H1 (cell line): ENCODE results near the gene HPCAL4. TPM values are rescaled to one million over a fixed set of nuclear protein-coding genes. Genes with fewer than 3 reads are reported as not detected.

Experiments
- CTCF ChIA-PET: fragments of 300-600 bp; sonication (Branson Sonifier 250); formaldehyde crosslinking; loops from one replicate; lab custom pipeline; 2021; ENCODE audit not compliant: partially characterized antibody; lab: Charles Lee
- POLR2A ChIA-PET: fragments of 300-600 bp; sonication (Branson Sonifier 250); formaldehyde crosslinking; loops from one replicate; lab custom pipeline; 2021; ENCODE audit warnings: inconsistent platforms; ENCODE audit not compliant: partially characterized antibody; lab: Charles Lee
- DNase-seq, 2 experiments: peaks; one replicate each; pipeline versions ENCODE4 v3.0.0 to v3.0.0-alpha.2; 2010 to 2022; ENCODE audit warnings: low spot score in 2 of 2, low read depth in 1 of 2, mixed read lengths in 1 of 2
- FAIRE-seq: peaks from 2 replicates; lab custom pipeline; 2011; peaks lifted over from hg19 to GRCh38; lab: Jason Lieb, UNC
- H2AFZ ChIP-seq: 2 replicates; pipeline ENCODE4 v1.8.1; 2012; ENCODE audit warnings: low read length, inconsistent platforms
- H2AK5ac ChIP-seq: 2 replicates; pipeline ENCODE4 v1.6.1; 2013; ENCODE audit warnings: low read depth, low read length
- H2BK120ac ChIP-seq: replicated peaks from 2 replicates; pipeline ENCODE3; 2013; ENCODE audit warnings: low read depth, low read length, inconsistent platforms
- H2BK12ac ChIP-seq: 2 replicates; pipeline ENCODE4 v1.6.1; 2013; ENCODE audit warnings: low read depth, low read length
- H2BK15ac ChIP-seq: 2 replicates; pipeline ENCODE4 v1.6.1; 2013; ENCODE audit warnings: low read length
- H2BK20ac ChIP-seq: 2 replicates; pipeline ENCODE4 v1.6.1; 2013; ENCODE audit warnings: low read length
- H2BK5ac ChIP-seq: 2 replicates; pipeline ENCODE4 v1.6.1; 2013; ENCODE audit warnings: low read depth, low read length
- H3K14ac ChIP-seq: 2 replicates; pipeline ENCODE4 v1.6.1; 2013; ENCODE audit warnings: inconsistent platforms; ENCODE audit not compliant: insufficient read length
- H3K18ac ChIP-seq: 2 replicates; pipeline ENCODE4 v1.6.1; 2013; ENCODE audit warnings: low read length; ENCODE audit errors: extremely low read depth
- H3K23ac ChIP-seq: 2 replicates; pipeline ENCODE4 v1.6.1; 2013; ENCODE audit warnings: inconsistent platforms; ENCODE audit not compliant: insufficient read length
- H3K23me2 ChIP-seq: 2 replicates; pipeline ENCODE4 v1.6.1; 2013; ENCODE audit warnings: low read depth, low read length
- H3K27ac ChIP-seq: 2 replicates; pipeline ENCODE4 v1.6.1; 2011; ENCODE audit warnings: low read depth, low read length, inconsistent platforms
- H3K27me3 ChIP-seq, 4 experiments: replicated peaks in 1 of 4; 1 replicate in 1 of 4; 2 replicates in 3 of 4; pipeline versions ENCODE4 v1.6.1 to v1.8.1; 2011 to 2013; ENCODE audit warnings: low read length in 3 of 4, mild to moderate bottlenecking in 3 of 4, inconsistent platforms in 2 of 4, mixed read lengths in 2 of 4, moderate library complexity in 1 of 4; ENCODE audit not compliant: control insufficient read depth in 3 of 4, insufficient read depth in 3 of 4; ENCODE audit errors: extremely low read depth in 1 of 4
- H3K36me3 ChIP-seq, 4 experiments: 2 replicates each; pipeline versions ENCODE4 v1.6.1 to v1.8.1; 2011 to 2013; ENCODE audit warnings: mild to moderate bottlenecking in 4 of 4, low read length in 3 of 4, moderate library complexity in 2 of 4, control low read depth in 1 of 4, inconsistent platforms in 1 of 4; ENCODE audit not compliant: insufficient read depth in 4 of 4, control insufficient read depth in 2 of 4
- H3K4ac ChIP-seq: replicated peaks from 2 replicates; pipeline ENCODE3; 2013; ENCODE audit warnings: low read length, low read depth, mixed read lengths, inconsistent platforms; ENCODE audit not compliant: insufficient read length
- H3K4me1 ChIP-seq, 4 experiments: replicated peaks in 1 of 4; 1 replicate in 1 of 4; 2 replicates in 3 of 4; pipeline versions ENCODE4 v1.6.1 to v1.8.1; 2011 to 2013; ENCODE audit warnings: low read length in 3 of 4, inconsistent platforms in 2 of 4, mixed read lengths in 1 of 4; ENCODE audit not compliant: insufficient read depth in 4 of 4, control insufficient read depth in 3 of 4
- H3K4me2 ChIP-seq, 2 experiments: 2 replicates each; pipeline versions ENCODE4 v1.6.1 to v1.8.1; 2011 to 2013; ENCODE audit warnings: low read depth in 2 of 2, low read length in 2 of 2, control low read depth in 1 of 2, inconsistent platforms in 1 of 2, mild to moderate bottlenecking in 1 of 2; ENCODE audit not compliant: insufficient read depth in 1 of 2
- H3K4me3 ChIP-seq, 4 experiments: fragments of 200-600, 300-600 bp in 1 of 4; sonication (generic), shearing (Covaris generic), sonication (Bioruptor Twin) in 1 of 4; 2 replicates each; pipeline versions ENCODE4 v1.5.1 to v1.8.1; 2011 to 2016; ENCODE audit warnings: low read length in 4 of 4, low read depth in 3 of 4, control low read depth in 2 of 4, inconsistent platforms in 2 of 4, mild to moderate bottlenecking in 2 of 4, mixed read lengths in 1 of 4, moderate library complexity in 1 of 4; ENCODE audit not compliant: insufficient read depth in 2 of 4; ENCODE audit errors: extremely low read depth in 1 of 4
- H3K56ac ChIP-seq: replicated peaks from 2 replicates; pipeline ENCODE3; 2013; ENCODE audit warnings: low read depth, mild to moderate bottlenecking, mixed read lengths, low read length, inconsistent platforms; ENCODE audit not compliant: insufficient read length
- H3K79me1 ChIP-seq: 2 replicates; pipeline ENCODE4 v1.6.1; 2013; ENCODE audit warnings: low read depth, low read length, control low read depth
- H3K79me2 ChIP-seq, 2 experiments: 2 replicates each; pipeline versions ENCODE4 v1.6.1 to v1.8.1; 2012 to 2013; ENCODE audit warnings: low read length in 2 of 2, mild to moderate bottlenecking in 2 of 2, inconsistent platforms in 1 of 2; ENCODE audit not compliant: insufficient read depth in 2 of 2, control insufficient read depth in 1 of 2
- H3K9ac ChIP-seq, 4 experiments: replicated peaks in 1 of 4; 1 replicate in 1 of 4; 2 replicates in 3 of 4; pipeline versions ENCODE4 v1.6.1 to v1.8.1; 2011 to 2013; ENCODE audit warnings: low read depth in 3 of 4, low read length in 3 of 4, control low read depth in 2 of 4, mild to moderate bottlenecking in 2 of 4, moderate library complexity in 2 of 4, inconsistent platforms in 1 of 4; ENCODE audit errors: extremely low read depth in 1 of 4
- H3K9me3 ChIP-seq, 2 experiments: 2 replicates each; pipeline versions ENCODE4 v1.6.1 to v1.8.1; 2012 to 2013; ENCODE audit warnings: mild to moderate bottlenecking in 2 of 2, moderate library complexity in 2 of 2, control low read depth in 1 of 2, inconsistent platforms in 1 of 2, low read depth in 1 of 2, low read length in 1 of 2, mixed read lengths in 1 of 2; ENCODE audit not compliant: insufficient read depth in 2 of 2
- H4K20me1 ChIP-seq, 2 experiments: replicated peaks in 1 of 2; 2 replicates each; pipeline versions ENCODE3 to v1.8.1; 2011 to 2013; ENCODE audit warnings: inconsistent platforms in 2 of 2, low read length in 2 of 2, mild to moderate bottlenecking in 1 of 2; ENCODE audit not compliant: insufficient read depth in 2 of 2, control insufficient read depth in 1 of 2
- H4K5ac ChIP-seq: 2 replicates; pipeline ENCODE4 v1.6.1; 2013; ENCODE audit warnings: low read length, low read depth, mixed read lengths, inconsistent platforms; ENCODE audit not compliant: insufficient read length
- H4K8ac ChIP-seq: 2 replicates; pipeline ENCODE4 v1.8.0; 2013; ENCODE audit warnings: mild to moderate bottlenecking, moderate library complexity, low read length, inconsistent platforms; ENCODE audit not compliant: insufficient read depth; ENCODE audit errors: extremely low read depth
- H4K91ac ChIP-seq: replicated peaks from 2 replicates; pipeline ENCODE3; 2013; ENCODE audit warnings: low read length, mixed read lengths, inconsistent platforms; ENCODE audit not compliant: insufficient read length
- ATF2 ChIP-seq: IDR thresholded peaks from 2 replicates; pipeline ENCODE4 v1.6.1; 2012; ENCODE audit warnings: low read length, inconsistent platforms
- BCL11A ChIP-seq, 2 experiments: IDR thresholded peaks; one replicate each; pipeline ENCODE4 v1.6.1; 2011; ENCODE audit warnings: low read depth in 2 of 2, low read length in 2 of 2, mild to moderate bottlenecking in 2 of 2
- CTBP2 ChIP-seq: IDR thresholded peaks from 2 replicates; pipeline ENCODE4 v1.7.0; 2011; ENCODE audit warnings: borderline replicate concordance, mild to moderate bottlenecking, moderate library complexity, mixed read lengths, low read length; ENCODE audit not compliant: insufficient read depth, insufficient read length
- EZH2 ChIP-seq: fragments of 200-600 bp; sonication (generic); IDR thresholded peaks from 2 replicates; pipeline ENCODE4 v1.7.1; 2012; ENCODE audit warnings: low read depth, mild to moderate bottlenecking, moderate library complexity, low read length, inconsistent platforms; ENCODE audit not compliant: severe bottlenecking
- HDAC2 ChIP-seq, 2 experiments: fragments of 300-600 bp in 1 of 2; sonication (generic) in 1 of 2; IDR thresholded peaks; 2 replicates each; pipeline ENCODE4 v1.6.1; 2011 to 2012; ENCODE audit warnings: low read depth in 2 of 2, low read length in 2 of 2, mild to moderate bottlenecking in 2 of 2, moderate library complexity in 2 of 2, borderline replicate concordance in 1 of 2, inconsistent platforms in 1 of 2
- KDM1A ChIP-seq: fragments of 200-600, 300-600 bp; sonication (generic); IDR thresholded peaks from 2 replicates; pipeline ENCODE4 v1.7.1; 2016; ENCODE audit warnings: mild to moderate bottlenecking, low read length, borderline replicate concordance
- POLR2AphosphoS5 ChIP-seq: IDR thresholded peaks from 2 replicates; pipeline ENCODE4 v1.6.1; 2011; ENCODE audit warnings: low read depth, low read length
- POU5F1 ChIP-seq: IDR thresholded peaks from 2 replicates; pipeline ENCODE4 v1.6.1; 2011; ENCODE audit warnings: low read depth, mild to moderate bottlenecking, low read length, moderate library complexity
- TCF12 ChIP-seq: IDR thresholded peaks from 2 replicates; pipeline ENCODE4 v1.6.1; 2011; ENCODE audit warnings: low read depth, mild to moderate bottlenecking, low read length
- ZNF274 ChIP-seq: IDR thresholded peaks from 2 replicates; pipeline ENCODE4 v1.7.0; 2012; ENCODE audit warnings: low read length, borderline replicate concordance; ENCODE audit errors: extremely low read depth
- WGBS, 2 experiments: shearing (Covaris generic) in 1 of 2; methylation state at CpG; one replicate each; pipeline versions ENCODE4 v1.1.6 to v1.1.7; 2013 to 2015; ENCODE audit warnings: low lambda C conversion rate in 2 of 2, mixed read lengths in 2 of 2, inconsistent platforms in 1 of 2, low coverage in 1 of 2, missing lambda C conversion rate in 1 of 2; ENCODE audit not compliant: insufficient replicate concordance in 2 of 2, insufficient coverage in 1 of 2, insufficient read length in 1 of 2; ENCODE audit errors: extremely low coverage in 1 of 2, missing lambda C conversion rate in 1 of 2; 5-methylcytosine and 5-hydroxymethylcytosine counted together
- polyA plus RNA-seq, 7 experiments: library from polyadenylated mRNA; depleted of rRNA in 3 of 7; stranded (reverse) in 5 of 7; unstranded in 2 of 7; fragments of >200 nt in 5 of 7; fragments of 200-250 nt in 2 of 7; gene quantifications; 1 replicate in 5 of 7; 2 replicates in 1 of 7; 4 replicates in 1 of 7; pipeline versions ENCODE4 v1.2.1 to v1.2.3, GENCODE V29; 2011 to 2013; ENCODE audit warnings: missing spikeins in 2 of 7, mixed read lengths in 2 of 7
- total RNA-seq: library from RNA; stranded (reverse); fragmentation: NEBNext Ultra II Directional; extraction: Animal tissue kit (Norgen Biotek cat#: 25700); gene quantifications from 2 replicates; pipeline ENCODE4 v1.2.1, GENCODE V29; 2021

Gene HPCAL4
- total and polyA plus RNA-seq, 2 of the 8 experiments (the other 6 are each of a cell fraction or from before 2014, with no cell fraction given): 0.54 to 0.74 TPM

GRCh38 chr1:39711966-39712340 lies 20.7 kb upstream of the HPCAL4 start:
- H2BK12ac ChIP-seq: no peak overlapping the region
- no peak overlapping the region for H3K23ac ChIP-seq
- WGBS, 2 experiments: 12% methylated on average over 6 of the region's 6 CpGs; no CpG with 5 or more reads in 1 of the 2 experiments
- no peak overlapping the region for H3K14ac ChIP-seq
- no peak overlapping the region for H2AK5ac ChIP-seq
- no peaks in the 10 kb centered on the region for H3K79me2 ChIP-seq
- H3K9me3 ChIP-seq: no peaks in the 10 kb centered on the region
- H3K23me2 ChIP-seq: no peaks in the 10 kb centered on the region
- H2BK15ac ChIP-seq: no peak overlapping the region
- no peak overlapping the region for H4K8ac ChIP-seq
- H3K36me3 ChIP-seq: no peaks in the 10 kb centered on the region
- H2BK5ac ChIP-seq: no peak overlapping the region
- no peaks in the 10 kb centered on the region for H3K79me1 ChIP-seq
- H2BK20ac ChIP-seq: no peak overlapping the region
- H3K4me1 ChIP-seq: peaks cover 3 to 15% (median 4%) of the 10 kb centered on the region in 4 experiments; a peak in 5 of 7 replicates
- no peak overlapping the region for H2BK120ac ChIP-seq
- H4K5ac ChIP-seq: no peak overlapping the region
- DNase-seq: peak in 1 of 2 experiments; percentile 57
- H3K4me3 ChIP-seq: no peak overlapping the region
- H3K56ac ChIP-seq: no peak overlapping the region
- FAIRE-seq: peak; percentile 82
- H3K4me2 ChIP-seq: no peak overlapping the region
- peaks cover 90 to 100% (median 96%) of the 10 kb centered on the region in 4 experiments for H3K27me3 ChIP-seq
- no peak overlapping the region for H3K27ac ChIP-seq
- peaks cover 16 to 30% of the 10 kb centered on the region in 2 experiments for H4K20me1 ChIP-seq
- ChIA-PET POLR2A (interaction anchor here (0.6 to 3.1 kb wide), 3 partner anchors 11 to 259 kb away, joined by 4 to 16 read pairs (median 4); no protein-coding TSS in a partner anchor), CTCF (interaction anchor here (0.7 to 9.1 kb wide), 15 partner anchors 8 to 106 kb away, joined by 3 to 78 read pairs (median 6); partner anchors contain the start of genes HPCAL4 and NT5C1A)
- H3K4ac ChIP-seq: no peak overlapping the region
- no peak overlapping the region for H3K18ac ChIP-seq
- no peak overlapping the region for H4K91ac ChIP-seq
- no peak overlapping the region for H2AFZ ChIP-seq
- no peak overlapping the region for H3K9ac ChIP-seq
- TF ChIP-seq ATF2 (peak; percentile 71; the same call in 1 of the 2 replicates), POU5F1 (peak; percentile 94), BCL11A (IDR thresholded peaks at IDR 0.05; ENCODE audit: low read depth in 2 of 2, low read length in 2 of 2) (peak; percentile 50 to 52), HDAC2 (IDR thresholded peaks at IDR 0.05; ENCODE audit: borderline replicate concordance in 1 of 2, low read depth in 2 of 2, low read length in 2 of 2) (0 out of 4 replicates have a peak, but pooled peaks of 1 of the 2 experiments have one; percentile 63), EZH2 (no peak), TCF12 (peak; percentile 98), POLR2AphosphoS5 (peak; percentile 99), ZNF274 (peak; percentile 62; the same call in 1 of the 2 replicates), KDM1A (no peak), CTBP2 (no peak)
